Endothelial cell of umbilical vein (primary cell): ENCODE results near the gene RIPOR1. TPM values are rescaled to one million over a fixed set of nuclear protein-coding genes. Genes with fewer than 3 reads are reported as not detected.
"Not testable (repeated sequence)": the region's sequence is repeated elsewhere in the genome, so short reads cannot be mapped to it uniquely, and the experiment has no call there.

Experiments used
- BruUV-seq: library from RNA; stranded (reverse); fragments of 400-500 nt; replicated peaks from 2 replicates; lab custom pipeline; 2021; lab: Mats Ljungman, UMichigan
- CTCF ChIA-PET: fragments of 300-600, 350-600 bp; sonication (Branson Sonifier 250); formaldehyde crosslinking; loops from one replicate; lab custom pipeline; 2021; ENCODE audit warnings: antibody characterized with exemption, inconsistent platforms; lab: Charles Lee
- POLR2A ChIA-PET: fragments of 300-600, 350-600 bp; sonication (Branson Sonifier 250); formaldehyde crosslinking; loops from one replicate; lab custom pipeline; 2021; ENCODE audit warnings: antibody characterized with exemption, inconsistent platforms; lab: Charles Lee
- DNase-seq: peaks from one replicate; pipeline ENCODE4 v3.0.0-alpha.2; 2011; ENCODE audit warnings: low read depth, low spot score
- FAIRE-seq: peaks from 2 replicates; lab custom pipeline; 2011; peaks lifted over from hg19 to GRCh38; lab: Jason Lieb, UNC
- H2AFZ ChIP-seq: 2 replicates; pipeline ENCODE4 v1.6.0; 2012; ENCODE audit warnings: low read depth, low read length, control low read depth, inconsistent platforms
- H3K27ac ChIP-seq: 2 replicates; pipeline ENCODE4 v1.5.1; 2011; ENCODE audit warnings: low read depth, mild to moderate bottlenecking, control low read depth, low read length, moderate library complexity; ENCODE audit not compliant: insufficient read depth
- H3K27me3 ChIP-seq, 2 experiments: 2 replicates each; pipeline versions ENCODE4 v1.6.0 to v1.6.1; 2011; ENCODE audit warnings: low read length in 2 of 2, mixed read lengths in 1 of 2; ENCODE audit not compliant: control insufficient read depth in 2 of 2, insufficient read depth in 2 of 2
- H3K36me3 ChIP-seq, 2 experiments: 2 replicates in 1 of 2; 3 replicates in 1 of 2; pipeline ENCODE4 v1.5.1; 2011; ENCODE audit warnings: low read length in 2 of 2, mild to moderate bottlenecking in 1 of 2, moderate library complexity in 1 of 2; ENCODE audit not compliant: control insufficient read depth in 2 of 2, insufficient read depth in 2 of 2; ENCODE audit errors: extremely low read depth in 1 of 2
- H3K4me1 ChIP-seq: 3 replicates; pipeline ENCODE4 v1.5.1; 2011; ENCODE audit warnings: mild to moderate bottlenecking, low read length; ENCODE audit not compliant: control insufficient read depth, insufficient read depth; ENCODE audit errors: extremely low read depth
- H3K4me2 ChIP-seq: 2 replicates; pipeline ENCODE4 v1.6.1; 2011; ENCODE audit warnings: low read length, control low read depth, mixed read lengths; ENCODE audit not compliant: insufficient read depth
- H3K4me3 ChIP-seq, 3 experiments: fragments of 200-600 bp in 1 of 3; sonication (generic), shearing (Covaris generic) in 1 of 3; replicated peaks in 1 of 3; 2 replicates each; pipeline ENCODE4 v1.5.1; 2011 to 2016; ENCODE audit warnings: control low read depth in 3 of 3, low read length in 3 of 3, mild to moderate bottlenecking in 2 of 3, inconsistent platforms in 1 of 3, low read depth in 1 of 3, moderate library complexity in 1 of 3; ENCODE audit not compliant: insufficient read depth in 1 of 3
- H3K79me2 ChIP-seq: 2 replicates; pipeline ENCODE4 v1.6.0; 2012; ENCODE audit warnings: low read length, inconsistent platforms; ENCODE audit not compliant: control insufficient read depth, insufficient read depth
- H3K9ac ChIP-seq: replicated peaks from 2 replicates; pipeline ENCODE3; 2011; ENCODE audit warnings: low read length, control low read depth; ENCODE audit not compliant: insufficient read depth; ENCODE audit errors: extremely low read depth
- H3K9me1 ChIP-seq: replicated peaks from 3 replicates; pipeline ENCODE4 v1.6.0; 2011; ENCODE audit warnings: mild to moderate bottlenecking, low read length; ENCODE audit not compliant: control insufficient read depth, insufficient read depth; ENCODE audit errors: extremely low read depth
- H3K9me3 ChIP-seq: replicated peaks from 2 replicates; pipeline ENCODE4 v1.5.1; 2012; ENCODE audit warnings: low read length, inconsistent platforms; ENCODE audit not compliant: control insufficient read depth, insufficient read depth
- H4K20me1 ChIP-seq: replicated peaks from 2 replicates; pipeline ENCODE3; 2011; ENCODE audit warnings: mild to moderate bottlenecking, low read length; ENCODE audit not compliant: control insufficient read depth, insufficient read depth; ENCODE audit errors: extremely low read depth
- EZH2 ChIP-seq: IDR thresholded peaks from 2 replicates; pipeline ENCODE4 v1.6.1; 2012; ENCODE audit warnings: borderline replicate concordance, low read depth, mild to moderate bottlenecking, moderate library complexity, low read length, inconsistent platforms; ENCODE audit not compliant: severe bottlenecking
- FOS ChIP-seq: IDR thresholded peaks from 2 replicates; pipeline ENCODE4 v1.6.1; 2011; ENCODE audit warnings: mild to moderate bottlenecking, low read length, moderate library complexity, borderline replicate concordance; ENCODE audit not compliant: insufficient read depth
- GATA2 ChIP-seq: IDR thresholded peaks from 2 replicates; pipeline ENCODE4 v1.7.0; 2011; ENCODE audit warnings: low read depth, mild to moderate bottlenecking, moderate library complexity, mixed read lengths, low read length; ENCODE audit not compliant: insufficient read length, insufficient read depth
- JUN ChIP-seq: IDR thresholded peaks from 2 replicates; pipeline ENCODE4 v1.6.1; 2011; ENCODE audit warnings: borderline replicate concordance, low read depth; ENCODE audit not compliant: insufficient read length, insufficient read depth
- MYC ChIP-seq: IDR thresholded peaks from one replicate; pipeline ENCODE4 v1.6.1; 2011; ENCODE audit warnings: mild to moderate bottlenecking, low read depth, low read length
- POLR2A ChIP-seq: IDR thresholded peaks from 2 replicates; pipeline ENCODE4 v1.6.1; 2012; ENCODE audit warnings: low read depth, mild to moderate bottlenecking, control low read depth, low read length
- POLR2AphosphoS5 ChIP-seq: IDR thresholded peaks from 2 replicates; pipeline ENCODE4 v1.6.1; 2012; ENCODE audit warnings: low read depth, mild to moderate bottlenecking, control low read depth, low read length, moderate library complexity; ENCODE audit not compliant: insufficient read depth
- dilution Hi-C: fragments of 300-500 bp; cut with MboI; formaldehyde crosslinking; loops from one replicate; pipeline ENCODE4 v1.15.0; 2019; ENCODE audit warnings: low sequenced_read_pairs; ENCODE audit not compliant: extremely low pct_ligation_motif_present
- intact Hi-C: fragments of 100-400 bp; cut with micrococcal nuclease; formaldehyde crosslinking; loops from one replicate; pipeline ENCODE4 v1.10.0; 2022
- polyA plus RNA-seq, 4 experiments: library from polyadenylated mRNA; depleted of rRNA in 3 of 4; stranded (reverse) in 3 of 4; unstranded in 1 of 4; fragments of >200 nt; gene quantifications; 2 replicates each; pipeline versions ENCODE4 v1.2.1 to v1.2.3, GENCODE V29; 2011 to 2012; ENCODE audit warnings: missing spikeins in 1 of 4
- total RNA-seq: library from RNA; stranded (reverse); gene quantifications from 2 replicates; pipeline ENCODE4 v1.2.3, GENCODE V29; 2021
- TF ChIP-seq, protein P1 (sequence below), 2 donors: IDR thresholded peaks; 1 replicate in 1 of 2; 2 replicates in 1 of 2; pipeline ENCODE4 v1.5.1; 2011; ENCODE audit warnings: low read length in 2 of 2, mild to moderate bottlenecking in 2 of 2, moderate library complexity in 2 of 2, control low read depth in 1 of 2, inconsistent platforms in 1 of 2, low read depth in 1 of 2; ENCODE audit not compliant: insufficient read depth in 1 of 2; ENCODE audit errors: extremely low read depth in 1 of 2
- TF ChIP-seq, protein P2 (sequence below): IDR thresholded peaks from 2 replicates; pipeline ENCODE4 v1.6.1; 2011; ENCODE audit not compliant: insufficient read depth, insufficient read length

RIPOR1 gene
- total and polyA plus RNA-seq, 2 donors (not counting 3 experiments of a cell fraction or from before 2014, with no cell fraction given), result 45.3 to 144 TPM

DNA sequence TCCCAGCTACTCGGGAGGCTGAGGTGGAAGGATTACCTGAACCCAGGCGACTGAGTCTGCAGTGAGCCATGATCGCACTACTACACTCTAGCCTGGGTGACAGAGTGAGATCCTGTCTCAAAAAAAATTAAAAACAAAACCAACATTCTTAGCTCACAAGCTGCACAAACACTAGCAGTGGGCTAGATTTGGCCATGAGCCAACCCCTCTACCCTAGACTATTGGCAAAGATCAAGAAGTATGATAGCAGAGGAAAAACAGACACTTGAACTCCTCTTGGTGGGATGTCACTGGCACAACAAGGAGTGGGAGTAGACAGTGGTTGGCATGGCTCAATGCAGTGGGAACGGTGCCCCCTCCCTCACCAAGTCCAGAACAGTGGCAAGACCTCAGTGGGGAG lies 19.6 kb upstream of the RIPOR1 start:
- no peaks in the 10 kb centered on the region for H3K9me3 ChIP-seq
- H3K4me2 ChIP-seq, result no peak overlapping the region
- no peaks in the 10 kb centered on the region for H3K4me1 ChIP-seq
- no peaks in the 10 kb centered on the region for H4K20me1 ChIP-seq
- no peak overlapping the region for H3K9ac ChIP-seq
- no peak overlapping the region for H3K27ac ChIP-seq
- DNase-seq (no peak), FAIRE-seq (no peak)
- no peak overlapping the region for H3K4me3 ChIP-seq
- no peaks in the 10 kb centered on the region for H3K9me1 ChIP-seq
- CTCF ChIA-PET, result interaction anchor here (0.9 to 10.0 kb wide), 2 partner anchors 12 to 16 kb away, joined by 4 to 247 read pairs; no protein-coding TSS in a partner anchor
- BruUV-seq, result no TSS peak
- no peak for TF ChIP-seq POLR2AphosphoS5
- TF ChIP-seq, protein P1, sequence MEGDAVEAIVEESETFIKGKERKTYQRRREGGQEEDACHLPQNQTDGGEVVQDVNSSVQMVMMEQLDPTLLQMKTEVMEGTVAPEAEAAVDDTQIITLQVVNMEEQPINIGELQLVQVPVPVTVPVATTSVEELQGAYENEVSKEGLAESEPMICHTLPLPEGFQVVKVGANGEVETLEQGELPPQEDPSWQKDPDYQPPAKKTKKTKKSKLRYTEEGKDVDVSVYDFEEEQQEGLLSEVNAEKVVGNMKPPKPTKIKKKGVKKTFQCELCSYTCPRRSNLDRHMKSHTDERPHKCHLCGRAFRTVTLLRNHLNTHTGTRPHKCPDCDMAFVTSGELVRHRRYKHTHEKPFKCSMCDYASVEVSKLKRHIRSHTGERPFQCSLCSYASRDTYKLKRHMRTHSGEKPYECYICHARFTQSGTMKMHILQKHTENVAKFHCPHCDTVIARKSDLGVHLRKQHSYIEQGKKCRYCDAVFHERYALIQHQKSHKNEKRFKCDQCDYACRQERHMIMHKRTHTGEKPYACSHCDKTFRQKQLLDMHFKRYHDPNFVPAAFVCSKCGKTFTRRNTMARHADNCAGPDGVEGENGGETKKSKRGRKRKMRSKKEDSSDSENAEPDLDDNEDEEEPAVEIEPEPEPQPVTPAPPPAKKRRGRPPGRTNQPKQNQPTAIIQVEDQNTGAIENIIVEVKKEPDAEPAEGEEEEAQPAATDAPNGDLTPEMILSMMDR (IDR thresholded peaks at IDR 0.05; ENCODE audit: extremely low read depth in 1 of 2, insufficient read depth in 1 of 2, low read depth in 1 of 2, low read length in 2 of 2), result no peak
- TF ChIP-seq MYC, result no peak
- no peak for TF ChIP-seq GATA2
- TF ChIP-seq, protein P2, sequence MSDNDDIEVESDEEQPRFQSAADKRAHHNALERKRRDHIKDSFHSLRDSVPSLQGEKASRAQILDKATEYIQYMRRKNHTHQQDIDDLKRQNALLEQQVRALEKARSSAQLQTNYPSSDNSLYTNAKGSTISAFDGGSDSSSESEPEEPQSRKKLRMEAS, result no peak
- no peak for TF ChIP-seq EZH2
- no peak for TF ChIP-seq JUN
- TF ChIP-seq FOS, result no peak
- no peak for TF ChIP-seq POLR2A
- POLR2A ChIA-PET, result no interaction called here
- H2AFZ ChIP-seq, result no peak overlapping the region
- intact Hi-C loops (no loop called here), dilution Hi-C loops (no loop called here)
- H3K27me3 ChIP-seq, result no peaks in the 10 kb centered on the region
- H3K79me2 ChIP-seq, result no peaks in the 10 kb centered on the region
- no peaks in the 10 kb centered on the region for H3K36me3 ChIP-seq

DNA sequence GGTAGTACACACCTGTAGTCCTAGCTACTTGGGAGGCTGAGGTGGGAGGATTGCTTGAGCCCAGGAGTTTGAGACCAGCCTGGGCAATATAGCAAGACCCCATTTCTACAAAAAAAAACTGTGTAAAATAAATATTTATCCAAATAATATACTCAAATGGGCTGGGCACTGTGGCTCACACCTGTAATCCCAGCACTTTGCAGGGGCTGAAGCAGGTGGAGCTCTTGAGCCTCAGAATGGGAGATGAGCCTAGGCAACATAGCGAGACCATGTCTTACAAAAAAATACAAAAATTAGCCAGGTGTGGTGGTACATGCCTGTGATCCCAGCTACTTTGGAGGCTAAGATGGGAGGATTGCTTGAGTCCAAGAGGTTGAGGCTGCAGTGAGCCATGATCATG lies 14.7 kb upstream of the RIPOR1 start:
- H3K9me3 ChIP-seq, POLR2A ChIA-PET: not testable (repeated sequence)

More for the DNA sequence above, 14.7 kb upstream of the RIPOR1 start:
- H3K27ac ChIP-seq, FAIRE-seq, H3K9ac ChIP-seq, H3K4me2 ChIP-seq, H4K20me1 ChIP-seq, H3K36me3 ChIP-seq, H3K9me1 ChIP-seq, DNase-seq, H3K79me2 ChIP-seq, BruUV-seq, H3K4me3 ChIP-seq, H3K27me3 ChIP-seq, H2AFZ ChIP-seq, dilution Hi-C loops: not testable (repeated sequence)
- H3K4me1 ChIP-seq, result peaks cover 13% of the 10 kb centered on the region
- CTCF ChIA-PET, result interaction anchor here (0.6 to 10.0 kb wide), 19 partner anchors 8 to 558 kb away, joined by 3 to 247 read pairs (median 4); partner anchors contain the start of genes ACD, AGRP, ATP6V0D1 and CARMIL2
- intact Hi-C loops, result loop anchor here (1.0 to 2.0 kb wide), 3 partner anchors 20 to 85 kb away; partner anchors contain the start of gene ATP6V0D1
